ENCODE data around the gene ZNF330. TPM values are rescaled to one million over a fixed set of nuclear protein-coding genes. Genes with fewer than 3 reads are reported as not detected.
A peak's percentile ranks its signal among the peaks of the same experiment; 100 is the strongest.
"Not testable (repeated sequence)": the region's sequence is repeated elsewhere in the genome, so short reads cannot be mapped to it uniquely, and the experiment has no call there.

The ZNF330 gene
- total RNA-seq, 1 donor from 2014 or later = 41.2 TPM

DNA sequence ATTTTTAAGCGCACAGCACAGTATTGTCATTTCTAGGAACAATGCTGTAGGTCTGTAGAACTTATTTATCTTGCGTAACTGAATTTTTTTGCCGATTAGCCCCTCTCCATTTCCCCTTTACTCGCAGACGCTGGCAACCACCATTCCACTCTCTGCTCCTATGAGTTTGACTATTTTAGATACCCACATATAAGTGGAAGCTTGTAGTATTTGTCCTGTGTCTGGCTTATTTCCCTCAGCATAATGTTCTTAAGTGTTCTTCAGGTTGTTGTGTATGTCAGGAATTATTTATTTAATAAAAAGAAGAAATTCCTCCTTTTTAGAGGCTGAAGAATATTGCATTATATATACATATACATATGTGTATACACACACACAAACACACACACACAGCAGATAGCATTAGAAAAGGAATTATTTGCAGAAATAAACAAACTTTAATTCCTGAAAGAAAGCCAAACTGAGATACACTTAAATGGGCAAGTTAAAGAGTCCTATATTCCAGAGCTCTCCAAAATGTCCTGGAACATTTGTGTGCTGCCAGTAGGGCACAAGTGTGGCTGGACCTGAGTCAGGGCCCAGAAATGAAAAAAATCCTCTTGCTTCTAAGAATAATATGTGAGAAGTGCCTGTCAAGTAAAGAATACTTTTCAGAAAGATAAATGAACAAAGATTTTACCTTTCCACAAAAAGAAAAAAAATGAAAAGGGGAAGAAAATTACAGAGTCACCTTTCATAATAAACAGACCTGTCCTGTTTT, 4.5 kb upstream of the ZNF330 start:
- Mint-ChIP-seq H3K36me3 (ENCODE audit: low read depth) (peaks cover 5% of the 10 kb centered on the region), H3K9me3 (no peaks in the 10 kb centered on the region), H3K27ac (no peak overlapping the region), H3K4me3 (no peak overlapping the region), H3K27me3 (peaks cover 11% of the 10 kb centered on the region), H3K4me1 (peaks cover 6% of the 10 kb centered on the region)
- ChIA-PET CTCF (no interaction called here), POLR2A (no interaction called here)
- DNase-seq = no peak
- intact Hi-C loops (cut with micrococcal nuclease) = no loop called here
- ATAC-seq (ENCODE audit: low read depth) = no peak
- TF ChIP-seq, protein P1, sequence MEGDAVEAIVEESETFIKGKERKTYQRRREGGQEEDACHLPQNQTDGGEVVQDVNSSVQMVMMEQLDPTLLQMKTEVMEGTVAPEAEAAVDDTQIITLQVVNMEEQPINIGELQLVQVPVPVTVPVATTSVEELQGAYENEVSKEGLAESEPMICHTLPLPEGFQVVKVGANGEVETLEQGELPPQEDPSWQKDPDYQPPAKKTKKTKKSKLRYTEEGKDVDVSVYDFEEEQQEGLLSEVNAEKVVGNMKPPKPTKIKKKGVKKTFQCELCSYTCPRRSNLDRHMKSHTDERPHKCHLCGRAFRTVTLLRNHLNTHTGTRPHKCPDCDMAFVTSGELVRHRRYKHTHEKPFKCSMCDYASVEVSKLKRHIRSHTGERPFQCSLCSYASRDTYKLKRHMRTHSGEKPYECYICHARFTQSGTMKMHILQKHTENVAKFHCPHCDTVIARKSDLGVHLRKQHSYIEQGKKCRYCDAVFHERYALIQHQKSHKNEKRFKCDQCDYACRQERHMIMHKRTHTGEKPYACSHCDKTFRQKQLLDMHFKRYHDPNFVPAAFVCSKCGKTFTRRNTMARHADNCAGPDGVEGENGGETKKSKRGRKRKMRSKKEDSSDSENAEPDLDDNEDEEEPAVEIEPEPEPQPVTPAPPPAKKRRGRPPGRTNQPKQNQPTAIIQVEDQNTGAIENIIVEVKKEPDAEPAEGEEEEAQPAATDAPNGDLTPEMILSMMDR (IDR thresholded peaks at IDR 0.05) = no peak

DNA sequence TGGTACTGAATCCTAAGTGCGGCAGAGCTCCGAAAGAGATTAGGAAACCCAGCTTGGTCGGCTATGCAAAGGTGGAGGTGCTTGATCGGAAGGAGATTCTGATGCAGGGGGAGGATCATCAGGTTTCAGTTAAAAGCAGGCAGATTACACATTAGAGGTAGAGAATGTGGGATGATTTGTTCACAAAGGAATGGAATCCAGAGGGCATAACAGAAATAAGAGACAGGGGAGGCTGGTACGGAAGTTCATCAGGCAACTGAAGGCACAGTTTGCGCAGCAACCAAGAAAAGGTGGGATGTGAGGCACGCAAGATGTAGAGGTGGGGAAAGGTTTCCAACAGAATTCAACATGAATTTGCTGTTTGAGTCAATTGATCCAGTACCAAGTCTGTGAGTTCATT, 424 bp upstream of the ZNF330 start:
- H3K4me1 Mint-ChIP-seq = peaks cover 28% of the 10 kb centered on the region
- H3K4me3 Mint-ChIP-seq = peak overlapping the region; percentile 94
- TF ChIP-seq, protein P1 (IDR thresholded peaks at IDR 0.05) = no peak
- H3K27me3 Mint-ChIP-seq = peaks cover 2% of the 10 kb centered on the region
- peak overlapping the region; percentile 51 for H3K27ac Mint-ChIP-seq
- ChIA-PET POLR2A (no interaction called here), CTCF (no interaction called here)
- peaks cover 30% of the 10 kb centered on the region for H3K36me3 Mint-ChIP-seq (ENCODE audit: low read depth)
- no peaks in the 10 kb centered on the region for H3K9me3 Mint-ChIP-seq
- ATAC-seq (ENCODE audit: low read depth) (no peak), DNase-seq (no peak)
- intact Hi-C loops (cut with micrococcal nuclease) = loop anchor here (2.0 to 10.0 kb wide), 7 partner anchors 87 to 1965 kb away; partner anchors contain the start of genes ELMOD2, IL15, MAML3 and RNF150

DNA sequence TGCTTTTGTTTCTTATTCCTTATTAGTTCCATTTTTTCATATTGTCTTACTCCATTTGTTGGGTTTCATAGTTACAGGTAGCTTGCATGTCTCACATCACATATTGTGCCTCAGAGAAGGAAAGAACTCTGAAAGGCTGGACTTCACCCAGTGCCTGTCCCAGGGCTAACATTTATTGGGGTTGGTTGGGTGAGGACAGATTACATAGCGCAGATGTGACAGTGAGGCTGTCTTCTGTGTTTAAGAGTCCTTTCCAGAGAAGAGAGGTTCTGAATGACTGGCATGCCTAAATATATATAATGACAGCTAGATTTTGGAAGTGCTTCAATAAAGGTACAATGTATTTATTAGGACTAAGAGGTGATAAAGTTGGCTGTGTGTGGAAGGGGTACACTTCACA, 2.7 kb downstream of the ZNF330 start:
- no peak for ATAC-seq (ENCODE audit: low read depth)
- intact Hi-C loops (cut with micrococcal nuclease) = loop anchor here (5.0 to 10.0 kb wide), 3 partner anchors 411 to 1071 kb away; partner anchors contain the start of genes IL15, MAML3 and SCOC
- Mint-ChIP-seq H3K27me3 (no peaks in the 10 kb centered on the region), H3K9me3 (no peaks in the 10 kb centered on the region), H3K4me3 (no peak overlapping the region), H3K4me1 (peaks cover 28% of the 10 kb centered on the region), H3K27ac (no peak overlapping the region), H3K36me3 (ENCODE audit: low read depth) (peaks cover 51% of the 10 kb centered on the region)
- ChIA-PET CTCF (no interaction called here), POLR2A (no interaction called here)
- DNase-seq = no peak
- TF ChIP-seq, protein P1 (IDR thresholded peaks at IDR 0.05) = no peak

DNA sequence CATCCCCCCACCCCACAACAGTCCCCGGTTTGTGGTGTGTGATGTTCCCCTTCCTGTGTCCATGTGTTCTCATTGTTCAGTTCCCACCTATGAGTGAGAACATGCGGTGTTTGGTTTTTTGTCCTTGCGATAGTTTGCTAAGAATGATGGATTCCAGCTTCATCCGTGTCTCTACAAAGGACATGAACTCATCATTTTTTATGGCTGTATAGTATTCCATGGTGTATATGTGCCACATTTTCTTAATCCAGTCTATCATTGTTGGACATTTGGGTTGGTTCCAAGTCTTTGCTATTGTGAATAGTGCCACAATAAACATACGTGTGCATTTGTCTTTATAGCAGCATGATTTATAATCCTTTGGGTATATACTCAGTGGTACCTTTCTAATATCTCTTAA, 6.6 kb downstream of the ZNF330 start:
- Mint-ChIP-seq H3K36me3 (ENCODE audit: low read depth) (peaks cover 73% of the 10 kb centered on the region), H3K4me1 (peaks cover 13% of the 10 kb centered on the region)
- H3K27me3 Mint-ChIP-seq; H3K27ac Mint-ChIP-seq; H3K9me3 Mint-ChIP-seq; POLR2A ChIA-PET; ATAC-seq (ENCODE audit: low read depth); DNase-seq; H3K4me3 Mint-ChIP-seq: not testable (repeated sequence)
- intact Hi-C loops (cut with micrococcal nuclease) = loop anchor here (10.0 kb wide), 1 partner anchor 408 kb away; the partner anchor contains the start of gene IL15
- CTCF ChIA-PET = interaction anchor here (0.6 kb wide), 1 partner anchor 13 kb away, joined by 3 read pairs; no protein-coding TSS in a partner anchor

DNA sequence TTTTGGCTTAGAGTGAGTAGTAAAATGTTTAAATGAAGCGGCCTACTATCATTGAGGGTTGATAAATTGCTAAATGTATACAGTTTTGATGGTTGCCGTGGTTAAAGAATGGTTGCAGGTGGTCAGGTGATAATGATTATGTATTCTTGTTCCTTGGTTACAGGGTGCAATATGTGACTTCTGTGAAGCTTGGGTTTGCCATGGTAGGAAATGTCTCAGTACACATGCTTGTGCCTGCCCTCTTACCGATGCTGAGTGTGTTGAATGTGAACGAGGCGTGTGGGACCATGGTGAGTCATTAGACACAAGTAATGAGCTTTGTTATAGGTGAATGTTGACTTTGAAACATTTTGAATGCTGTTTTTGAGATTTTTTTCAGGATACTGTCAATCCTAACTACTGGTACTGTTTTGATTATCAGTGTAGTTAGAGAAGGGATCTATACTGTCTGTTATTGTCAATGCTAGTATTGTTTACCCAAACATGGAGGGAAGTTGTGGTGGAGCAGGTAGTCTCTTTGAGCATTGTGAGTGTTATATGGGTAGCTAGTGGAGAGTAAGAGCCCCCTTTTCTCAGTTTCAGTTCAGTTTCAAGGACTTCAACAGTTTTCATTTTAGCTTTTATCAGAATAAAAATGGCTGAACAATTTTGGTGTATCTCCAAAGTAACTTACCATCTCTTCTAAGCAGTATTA, 8.9 kb downstream of the ZNF330 start:
- POLR2A ChIA-PET = no interaction called here
- intact Hi-C loops (cut with micrococcal nuclease) = loop anchor here (10.0 kb wide), 1 partner anchor 405 kb away; the partner anchor contains the start of gene IL15
- no peaks in the 10 kb centered on the region for H3K9me3 Mint-ChIP-seq
- CTCF ChIA-PET = no interaction called here
- H3K4me1 Mint-ChIP-seq = no peaks in the 10 kb centered on the region
- TF ChIP-seq, protein P1 (IDR thresholded peaks at IDR 0.05) = no peak
- H3K4me3 Mint-ChIP-seq = no peak overlapping the region
- H3K36me3 Mint-ChIP-seq (ENCODE audit: low read depth) = peaks cover 71% of the 10 kb centered on the region
- no peak overlapping the region for H3K27ac Mint-ChIP-seq
- DNase-seq (no peak), ATAC-seq (ENCODE audit: low read depth) (no peak)
- H3K27me3 Mint-ChIP-seq = no peaks in the 10 kb centered on the region
